Liver (tissue), 3 donors: ENCODE measurements around the gene PNKD.

Experiments
- CTCF ChIP-seq: fragments of 150-350 bp; IDR thresholded peaks from 2 replicates; pipeline ENCODE4 v1.5.1; 2017; ENCODE audit warnings: improper control_type of control experiment, low read depth, low read length; ENCODE audit not compliant: missing input control
- JUND ChIP-seq, 2 donors: IDR thresholded peaks; 2 replicates each; pipeline ENCODE4 v1.6.1; 2016; ENCODE audit warnings: antibody characterized with exemption in 2 of 2
- RAD21 ChIP-seq, 2 donors: IDR thresholded peaks; 2 replicates each; pipeline ENCODE4 v1.6.1; 2016; ENCODE audit warnings: antibody characterized with exemption in 2 of 2, mild to moderate bottlenecking in 2 of 2
- RXRA ChIP-seq, 2 donors: IDR thresholded peaks; 2 replicates each; pipeline ENCODE4 v1.6.1; 2017 to 2018; ENCODE audit warnings: antibody characterized with exemption in 2 of 2, mild to moderate bottlenecking in 1 of 2
- SP1 ChIP-seq: IDR thresholded peaks from 2 replicates; pipeline ENCODE4 v1.6.1; 2018; ENCODE audit warnings: antibody characterized with exemption, mild to moderate bottlenecking
- TAF1 ChIP-seq: conservative IDR thresholded peaks from 2 replicates; pipeline ENCODE4 v1.6.1; 2016; ENCODE audit warnings: antibody characterized with exemption, mild to moderate bottlenecking
- TF ChIP-seq, protein P1 (sequence below): IDR thresholded peaks from 2 replicates; pipeline ENCODE4 v1.6.1; 2016; ENCODE audit warnings: antibody characterized with exemption
- TF ChIP-seq, protein P2 (sequence below): IDR thresholded peaks from 2 replicates; pipeline ENCODE4 v1.6.1; 2016; ENCODE audit warnings: antibody characterized with exemption, mild to moderate bottlenecking
- donor health status: healthy.
- donor health status: healthy.

- TF ChIP-seq, protein P1, sequence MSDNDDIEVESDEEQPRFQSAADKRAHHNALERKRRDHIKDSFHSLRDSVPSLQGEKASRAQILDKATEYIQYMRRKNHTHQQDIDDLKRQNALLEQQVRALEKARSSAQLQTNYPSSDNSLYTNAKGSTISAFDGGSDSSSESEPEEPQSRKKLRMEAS, result no peak
- TF ChIP-seq RAD21 (IDR thresholded peaks at IDR 0.05), result no peak
- no peak for TF ChIP-seq JUND (IDR thresholded peaks at IDR 0.05)
- no peak for TF ChIP-seq CTCF
- TF ChIP-seq, protein P2, sequence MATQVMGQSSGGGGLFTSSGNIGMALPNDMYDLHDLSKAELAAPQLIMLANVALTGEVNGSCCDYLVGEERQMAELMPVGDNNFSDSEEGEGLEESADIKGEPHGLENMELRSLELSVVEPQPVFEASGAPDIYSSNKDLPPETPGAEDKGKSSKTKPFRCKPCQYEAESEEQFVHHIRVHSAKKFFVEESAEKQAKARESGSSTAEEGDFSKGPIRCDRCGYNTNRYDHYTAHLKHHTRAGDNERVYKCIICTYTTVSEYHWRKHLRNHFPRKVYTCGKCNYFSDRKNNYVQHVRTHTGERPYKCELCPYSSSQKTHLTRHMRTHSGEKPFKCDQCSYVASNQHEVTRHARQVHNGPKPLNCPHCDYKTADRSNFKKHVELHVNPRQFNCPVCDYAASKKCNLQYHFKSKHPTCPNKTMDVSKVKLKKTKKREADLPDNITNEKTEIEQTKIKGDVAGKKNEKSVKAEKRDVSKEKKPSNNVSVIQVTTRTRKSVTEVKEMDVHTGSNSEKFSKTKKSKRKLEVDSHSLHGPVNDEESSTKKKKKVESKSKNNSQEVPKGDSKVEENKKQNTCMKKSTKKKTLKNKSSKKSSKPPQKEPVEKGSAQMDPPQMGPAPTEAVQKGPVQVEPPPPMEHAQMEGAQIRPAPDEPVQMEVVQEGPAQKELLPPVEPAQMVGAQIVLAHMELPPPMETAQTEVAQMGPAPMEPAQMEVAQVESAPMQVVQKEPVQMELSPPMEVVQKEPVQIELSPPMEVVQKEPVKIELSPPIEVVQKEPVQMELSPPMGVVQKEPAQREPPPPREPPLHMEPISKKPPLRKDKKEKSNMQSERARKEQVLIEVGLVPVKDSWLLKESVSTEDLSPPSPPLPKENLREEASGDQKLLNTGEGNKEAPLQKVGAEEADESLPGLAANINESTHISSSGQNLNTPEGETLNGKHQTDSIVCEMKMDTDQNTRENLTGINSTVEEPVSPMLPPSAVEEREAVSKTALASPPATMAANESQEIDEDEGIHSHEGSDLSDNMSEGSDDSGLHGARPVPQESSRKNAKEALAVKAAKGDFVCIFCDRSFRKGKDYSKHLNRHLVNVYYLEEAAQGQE, result no peak
- TF ChIP-seq SP1, result no peak
- no peak for TF ChIP-seq TAF1
- no peak for TF ChIP-seq RXRA (IDR thresholded peaks at IDR 0.05)
These were observed 59.7 kb downstream of the PNKD start for GRCh38 chr2:218329826-218330593.
